Mesothelial cell of epicardium (in vitro differentiated cells): Measurements from ENCODE around the gene SUSD2. TPM values are rescaled to one million over a fixed set of nuclear protein-coding genes. Genes with fewer than 3 reads are reported as not detected.

Source experiments
- DNase-seq, 2 experiments: peaks; one replicate each; pipeline ENCODE4 v3.0.0; 2021; ENCODE audit warnings: low spot score in 2 of 2; ENCODE audit not compliant: unreplicated experiment in 2 of 2
- H3K27ac Mint-ChIP-seq: 2 replicates; pipeline ENCODE4 v1.8.0; 2021; ENCODE audit warnings: mixed read lengths
- H3K27me3 Mint-ChIP-seq: 2 replicates; pipeline ENCODE4 v1.8.0; 2021; ENCODE audit warnings: low read depth, mixed read lengths
- H3K36me3 Mint-ChIP-seq: 2 replicates; pipeline ENCODE4 v1.8.0; 2021; ENCODE audit warnings: mixed read lengths
- H3K4me1 Mint-ChIP-seq: 2 replicates; pipeline ENCODE4 v1.8.0; 2021; ENCODE audit warnings: mixed read lengths
- H3K4me3 Mint-ChIP-seq: 2 replicates; pipeline ENCODE4 v1.8.0; 2021; ENCODE audit warnings: mild to moderate bottlenecking, moderate library complexity, mixed read lengths
- H3K9me3 Mint-ChIP-seq: 2 replicates; pipeline ENCODE4 v1.8.0; 2021; ENCODE audit warnings: mixed read lengths
- total RNA-seq: library from RNA; stranded (reverse); gene quantifications from 3 replicates; pipeline ENCODE4 v1.2.1, GENCODE V29; 2021
- TF ChIP-seq, protein P1 (sequence below): fragments of 200-600 bp; sonication (generic); IDR thresholded peaks from one replicate; pipeline ENCODE4 v1.5.0; 2021; ENCODE audit warnings: antibody characterized with exemption; ENCODE audit not compliant: unreplicated experiment

Gene SUSD2
- total RNA-seq, 1 donor from 2014 or later: 1.2 TPM

GRCh38 chr22:24164940-24165339 is 16.3 kb upstream of the SUSD2 start:
- Mint-ChIP-seq H3K27ac (no peak overlapping the region), H3K36me3 (no peaks in the 10 kb centered on the region), H3K9me3 (no peaks in the 10 kb centered on the region), H3K4me1 (no peaks in the 10 kb centered on the region), H3K4me3 (no peak overlapping the region), H3K27me3 (no peaks in the 10 kb centered on the region)
- DNase-seq: no peak
- TF ChIP-seq, protein P1, sequence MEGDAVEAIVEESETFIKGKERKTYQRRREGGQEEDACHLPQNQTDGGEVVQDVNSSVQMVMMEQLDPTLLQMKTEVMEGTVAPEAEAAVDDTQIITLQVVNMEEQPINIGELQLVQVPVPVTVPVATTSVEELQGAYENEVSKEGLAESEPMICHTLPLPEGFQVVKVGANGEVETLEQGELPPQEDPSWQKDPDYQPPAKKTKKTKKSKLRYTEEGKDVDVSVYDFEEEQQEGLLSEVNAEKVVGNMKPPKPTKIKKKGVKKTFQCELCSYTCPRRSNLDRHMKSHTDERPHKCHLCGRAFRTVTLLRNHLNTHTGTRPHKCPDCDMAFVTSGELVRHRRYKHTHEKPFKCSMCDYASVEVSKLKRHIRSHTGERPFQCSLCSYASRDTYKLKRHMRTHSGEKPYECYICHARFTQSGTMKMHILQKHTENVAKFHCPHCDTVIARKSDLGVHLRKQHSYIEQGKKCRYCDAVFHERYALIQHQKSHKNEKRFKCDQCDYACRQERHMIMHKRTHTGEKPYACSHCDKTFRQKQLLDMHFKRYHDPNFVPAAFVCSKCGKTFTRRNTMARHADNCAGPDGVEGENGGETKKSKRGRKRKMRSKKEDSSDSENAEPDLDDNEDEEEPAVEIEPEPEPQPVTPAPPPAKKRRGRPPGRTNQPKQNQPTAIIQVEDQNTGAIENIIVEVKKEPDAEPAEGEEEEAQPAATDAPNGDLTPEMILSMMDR: no peak

- no peak overlapping the region for H3K27ac Mint-ChIP-seq
- H3K4me3 Mint-ChIP-seq: no peak overlapping the region
- DNase-seq: no peak
- H3K4me1 Mint-ChIP-seq: no peaks in the 10 kb centered on the region
- H3K9me3 Mint-ChIP-seq: no peaks in the 10 kb centered on the region
- H3K27me3 Mint-ChIP-seq: no peaks in the 10 kb centered on the region
- no peaks in the 10 kb centered on the region for H3K36me3 Mint-ChIP-seq
- TF ChIP-seq, protein P1: no peak
Observed at GRCh38 chr22:24165673-24166072, 15.6 kb upstream of the SUSD2 start.

DNA sequence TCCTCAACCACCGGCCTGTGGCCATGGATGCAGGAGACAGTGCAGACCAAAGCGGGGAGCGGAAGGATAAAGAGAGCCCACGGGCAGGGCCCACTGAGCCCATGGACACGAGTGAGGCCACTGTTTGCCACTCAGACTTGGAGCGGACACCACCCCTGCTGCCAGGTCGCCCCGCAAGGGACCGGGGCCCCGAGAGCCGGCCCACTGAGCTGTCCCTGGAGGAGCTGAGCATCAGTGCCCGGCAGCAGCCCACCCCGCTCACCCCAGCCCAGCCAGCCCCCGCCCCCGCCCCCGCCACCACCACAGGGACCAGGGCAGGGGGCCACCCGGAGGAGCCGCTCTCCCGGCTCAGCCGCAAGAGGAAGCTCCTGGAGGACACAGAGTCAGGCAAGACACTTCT is 14.5 kb upstream of the SUSD2 start:
- Mint-ChIP-seq H3K4me1 (no peaks in the 10 kb centered on the region), H3K9me3 (no peaks in the 10 kb centered on the region), H3K4me3 (no peak overlapping the region), H3K27ac (no peak overlapping the region), H3K36me3 (no peaks in the 10 kb centered on the region), H3K27me3 (no peaks in the 10 kb centered on the region)
- DNase-seq: no peak
- TF ChIP-seq, protein P1: no peak

DNA sequence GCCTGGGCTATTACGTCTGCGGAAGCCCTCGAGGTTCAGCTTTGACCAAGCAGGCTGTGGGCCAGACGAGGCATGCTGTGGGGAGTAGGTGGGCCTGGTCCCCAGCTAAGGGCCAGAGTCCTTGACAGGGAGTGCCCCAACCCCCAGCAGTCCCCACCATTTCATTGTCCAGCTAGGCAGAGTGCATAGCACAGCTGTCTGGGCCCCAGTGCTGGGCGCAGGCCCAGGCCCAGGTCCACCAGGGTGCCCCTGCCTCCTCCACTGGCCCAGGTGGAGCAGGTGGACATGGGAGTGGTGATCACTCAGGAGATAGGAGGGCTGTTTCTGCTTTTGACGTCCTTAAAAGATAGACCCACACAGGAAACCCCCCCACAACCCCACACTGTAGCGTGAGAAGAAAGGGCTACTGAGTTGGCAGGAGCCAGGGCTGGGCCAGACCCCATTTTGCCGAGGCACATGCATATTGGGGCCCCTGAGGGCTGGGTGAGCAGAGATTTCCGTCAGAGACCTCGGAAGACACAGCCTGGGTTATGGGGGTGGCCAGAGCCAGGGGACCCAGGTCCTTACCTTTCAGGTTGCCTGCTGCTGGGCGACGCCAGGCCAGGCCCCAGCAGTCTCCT is 11.7 kb upstream of the SUSD2 start:
- no peaks in the 10 kb centered on the region for H3K27me3 Mint-ChIP-seq
- DNase-seq: no peak
- H3K4me3 Mint-ChIP-seq: no peak overlapping the region
- H3K4me1 Mint-ChIP-seq: no peaks in the 10 kb centered on the region
- H3K36me3 Mint-ChIP-seq: no peaks in the 10 kb centered on the region
- H3K9me3 Mint-ChIP-seq: no peaks in the 10 kb centered on the region
- H3K27ac Mint-ChIP-seq: no peak overlapping the region
- TF ChIP-seq, protein P1: no peak

DNA sequence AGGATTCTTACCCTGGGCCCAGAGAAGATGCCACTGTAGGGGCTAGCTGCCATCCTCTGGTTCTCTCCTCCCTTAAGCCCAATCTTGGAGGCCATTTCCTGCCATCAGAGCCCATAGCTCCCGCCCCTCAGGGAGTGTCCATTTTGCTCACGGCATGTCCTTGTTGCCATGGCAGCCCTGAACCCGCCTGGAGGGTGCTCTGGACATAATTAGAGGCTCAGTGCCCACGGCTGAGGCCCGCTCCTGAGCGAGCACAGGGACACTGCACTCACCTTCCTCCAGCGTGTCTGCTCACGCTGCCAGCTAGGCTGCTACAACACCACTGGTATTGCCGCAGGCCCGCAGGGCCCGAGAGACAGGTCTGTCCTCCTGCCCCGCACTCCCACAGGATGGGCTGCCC is 11.1 kb upstream of the SUSD2 start:
- no peak for DNase-seq
- H3K27me3 Mint-ChIP-seq: no peaks in the 10 kb centered on the region
- H3K36me3 Mint-ChIP-seq: no peaks in the 10 kb centered on the region
- H3K27ac Mint-ChIP-seq: no peak overlapping the region
- no peaks in the 10 kb centered on the region for H3K4me1 Mint-ChIP-seq
- H3K4me3 Mint-ChIP-seq: no peak overlapping the region
- no peaks in the 10 kb centered on the region for H3K9me3 Mint-ChIP-seq
- TF ChIP-seq, protein P1: no peak

GRCh38 chr22:24170632-24171031 is 10.7 kb upstream of the SUSD2 start:
- Mint-ChIP-seq H3K4me1 (no peaks in the 10 kb centered on the region), H3K27ac (no peak overlapping the region), H3K27me3 (no peaks in the 10 kb centered on the region), H3K9me3 (no peaks in the 10 kb centered on the region), H3K36me3 (no peaks in the 10 kb centered on the region), H3K4me3 (no peak overlapping the region)
- TF ChIP-seq, protein P1: no peak
- DNase-seq: no peak
